ENCODE measurements around the gene PXMP2.

PXMP2 gene

DNA sequence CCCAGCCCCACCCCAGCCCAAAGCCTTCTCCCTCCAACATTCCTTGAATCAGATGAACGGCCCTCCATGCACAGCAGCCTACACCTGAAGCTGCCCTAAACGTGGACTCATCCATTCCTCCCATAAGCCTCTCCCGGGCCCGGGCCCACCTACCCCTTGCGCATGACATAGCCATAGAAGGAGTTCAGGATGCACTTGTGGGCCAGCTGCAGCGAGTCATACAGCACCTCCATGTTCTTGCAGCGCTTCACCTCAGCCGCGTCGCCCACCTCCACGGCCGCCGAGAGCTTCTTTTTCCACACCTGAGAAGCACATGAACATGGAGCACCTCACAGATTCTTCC is 22.3 kb upstream of the PXMP2 start:
- no peak overlapping the region for H3K27ac Mint-ChIP-seq (ENCODE audit: low read depth)
- DNase-seq (ENCODE audit: low spot score in 2 of 2) (no peak), ATAC-seq (replicated peaks; ENCODE audit: extremely low read depth, poor library complexity, severe bottlenecking) (no peak)
- no peaks in the 10 kb centered on the region for H3K9me3 Mint-ChIP-seq
- peaks cover 6% of the 10 kb centered on the region for H3K4me1 Mint-ChIP-seq
- H3K27me3 Mint-ChIP-seq = no peaks in the 10 kb centered on the region
- H3K36me3 Mint-ChIP-seq (ENCODE audit: insufficient read depth) = peaks cover 27% of the 10 kb centered on the region
- H3K4me3 Mint-ChIP-seq = no peak overlapping the region

DNA sequence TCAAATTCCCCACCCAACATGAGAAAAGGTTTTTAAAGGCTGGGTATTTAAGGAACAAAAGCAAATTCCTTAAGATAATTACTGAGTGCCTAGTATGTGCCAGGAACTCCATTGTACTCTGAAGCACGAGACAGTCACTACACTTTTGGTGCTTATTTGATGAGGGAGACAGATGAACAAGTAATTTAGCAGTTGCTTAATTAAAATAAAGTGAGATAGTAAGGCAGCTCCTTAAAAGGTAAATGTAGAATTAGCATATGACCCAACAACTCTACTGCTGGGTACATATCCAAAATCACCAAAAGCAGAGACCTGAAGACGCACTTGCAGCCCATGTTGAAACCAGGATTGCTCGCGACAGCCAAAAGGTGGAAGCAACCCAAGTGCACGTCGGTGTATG is 21.6 kb upstream of the PXMP2 start:
- Mint-ChIP-seq H3K9me3 (no peaks in the 10 kb centered on the region), H3K27me3 (no peaks in the 10 kb centered on the region), H3K27ac (ENCODE audit: low read depth) (no peak overlapping the region), H3K36me3 (ENCODE audit: insufficient read depth) (peaks cover 27% of the 10 kb centered on the region), H3K4me1 (peaks cover 6% of the 10 kb centered on the region), H3K4me3 (no peak overlapping the region)
- ATAC-seq (replicated peaks; ENCODE audit: extremely low read depth, poor library complexity, severe bottlenecking) (no peak), DNase-seq (ENCODE audit: low spot score in 2 of 2) (no peak)

DNA sequence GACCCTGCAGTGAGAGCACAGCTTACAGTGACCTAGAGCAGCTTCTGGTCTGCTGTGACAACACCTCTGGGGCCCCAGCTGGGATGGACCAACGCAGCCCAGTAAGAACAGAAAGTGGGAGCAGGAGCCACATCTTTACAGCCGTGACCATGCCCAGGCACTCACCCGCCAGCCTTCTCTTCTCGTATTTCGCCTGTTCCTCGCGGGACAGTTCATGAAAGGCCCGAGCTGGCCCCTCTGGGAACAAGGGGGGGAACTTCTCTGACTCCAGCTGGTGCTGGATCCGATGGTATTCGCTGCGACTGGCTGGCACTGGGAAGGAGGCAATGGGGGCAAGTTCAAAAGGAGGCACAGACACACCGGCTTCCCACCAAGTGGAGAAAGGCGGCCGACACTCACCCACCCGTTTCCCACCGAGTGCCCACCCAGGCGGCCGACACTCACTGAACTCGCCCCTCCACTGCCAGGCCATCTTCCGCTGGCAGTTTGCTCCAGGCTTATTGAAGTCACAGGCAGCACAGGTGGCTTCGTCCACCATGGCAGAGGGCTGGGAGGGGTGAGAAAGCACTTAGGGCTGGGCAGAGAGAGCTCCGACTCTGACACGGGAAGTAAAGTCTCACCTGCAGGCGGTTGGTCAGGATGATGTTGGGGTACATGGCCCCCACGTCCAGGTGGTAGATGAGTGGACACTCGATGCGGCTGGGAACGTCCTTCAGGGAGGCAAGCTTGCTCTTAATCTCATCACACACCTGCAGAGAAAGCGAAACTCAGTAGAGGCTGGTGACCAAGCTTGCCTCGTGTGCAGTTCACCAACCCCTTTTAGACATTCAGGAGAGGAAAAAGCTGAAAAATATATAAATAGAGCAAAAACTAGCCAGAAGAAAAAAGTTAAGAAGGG is 18.9 kb upstream of the PXMP2 start:
- DNase-seq (ENCODE audit: low spot score in 2 of 2) = no peak
- H3K4me1 Mint-ChIP-seq = peaks cover 10% of the 10 kb centered on the region
- H3K27ac Mint-ChIP-seq (ENCODE audit: low read depth) = no peak overlapping the region
- peaks cover 26% of the 10 kb centered on the region for H3K36me3 Mint-ChIP-seq (ENCODE audit: insufficient read depth)
- H3K9me3 Mint-ChIP-seq = no peaks in the 10 kb centered on the region
- H3K27me3 Mint-ChIP-seq = no peaks in the 10 kb centered on the region
- ATAC-seq (replicated peaks; ENCODE audit: extremely low read depth, poor library complexity, severe bottlenecking) = no peak
- no peak overlapping the region for H3K4me3 Mint-ChIP-seq

DNA sequence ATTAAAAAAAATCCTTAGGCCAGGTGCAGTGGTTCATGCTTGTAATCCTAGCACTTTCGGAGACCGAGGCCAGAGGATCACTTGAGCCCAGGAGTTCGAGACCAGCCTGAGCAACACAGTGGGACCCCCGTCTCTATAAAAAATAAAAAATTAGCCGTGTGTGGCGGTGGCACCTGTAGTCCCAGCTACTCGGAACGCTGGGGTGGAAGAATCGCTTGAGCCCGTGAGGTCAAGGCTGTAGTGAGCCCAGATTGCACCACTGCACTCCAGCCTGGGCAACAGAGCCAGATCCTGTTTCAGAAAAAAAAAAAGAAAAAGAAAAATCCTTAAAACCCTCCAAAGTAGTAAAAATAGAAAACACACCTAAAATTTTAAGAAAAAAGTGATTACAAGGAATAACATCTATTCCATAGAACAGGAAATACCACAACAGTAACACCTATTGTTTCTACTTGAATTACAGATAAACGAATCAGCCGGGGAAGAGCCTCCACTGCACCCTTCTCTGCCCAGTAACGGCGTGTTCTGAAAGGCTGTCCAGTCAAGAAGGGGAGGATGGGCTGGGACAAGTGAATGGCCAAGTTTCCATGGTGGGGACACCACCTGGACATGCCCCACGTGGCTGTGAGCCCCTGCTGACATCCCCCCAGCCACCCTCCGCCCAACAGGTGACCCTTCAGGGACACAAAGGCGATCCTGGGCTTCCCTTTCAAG is 18.1 kb upstream of the PXMP2 start:
- no peaks in the 10 kb centered on the region for H3K27me3 Mint-ChIP-seq
- H3K27ac Mint-ChIP-seq (ENCODE audit: low read depth) = no peak overlapping the region
- H3K4me1 Mint-ChIP-seq = peaks cover 10% of the 10 kb centered on the region
- peaks cover 22% of the 10 kb centered on the region for H3K36me3 Mint-ChIP-seq (ENCODE audit: insufficient read depth)
- H3K4me3 Mint-ChIP-seq = no peak overlapping the region
- no peaks in the 10 kb centered on the region for H3K9me3 Mint-ChIP-seq
- DNase-seq (ENCODE audit: low spot score in 2 of 2) (no peak), ATAC-seq (replicated peaks; ENCODE audit: extremely low read depth, poor library complexity, severe bottlenecking) (no peak)

DNA sequence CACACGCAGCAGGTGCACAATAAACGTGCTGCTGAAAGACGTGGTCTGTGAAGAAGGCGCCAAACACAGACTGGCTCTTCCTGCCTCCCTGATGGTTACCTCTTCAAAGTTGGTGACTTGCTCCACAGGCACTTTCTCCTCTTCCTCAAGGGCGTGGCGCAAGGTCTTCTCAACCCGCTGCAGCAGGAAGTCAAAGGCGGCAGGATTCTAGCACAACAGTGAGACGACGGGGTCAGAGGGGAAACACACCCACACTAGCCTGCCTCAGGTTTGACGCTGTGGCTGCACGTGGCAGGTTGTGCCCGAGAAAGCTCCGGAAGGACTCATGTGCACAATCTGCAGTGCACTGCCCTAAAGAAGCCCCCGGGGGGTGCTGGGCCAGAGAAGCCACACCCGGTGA is 15.3 kb upstream of the PXMP2 start:
- Mint-ChIP-seq H3K27me3 (no peaks in the 10 kb centered on the region), H3K4me1 (peaks cover 10% of the 10 kb centered on the region), H3K4me3 (no peak overlapping the region), H3K27ac (ENCODE audit: low read depth) (peak overlapping the region; percentile 54), H3K9me3 (no peaks in the 10 kb centered on the region), H3K36me3 (ENCODE audit: insufficient read depth) (peaks cover 29% of the 10 kb centered on the region)
- no peak for DNase-seq (ENCODE audit: low spot score in 2 of 2)
- no peak for ATAC-seq (replicated peaks; ENCODE audit: extremely low read depth, poor library complexity, severe bottlenecking)

DNA sequence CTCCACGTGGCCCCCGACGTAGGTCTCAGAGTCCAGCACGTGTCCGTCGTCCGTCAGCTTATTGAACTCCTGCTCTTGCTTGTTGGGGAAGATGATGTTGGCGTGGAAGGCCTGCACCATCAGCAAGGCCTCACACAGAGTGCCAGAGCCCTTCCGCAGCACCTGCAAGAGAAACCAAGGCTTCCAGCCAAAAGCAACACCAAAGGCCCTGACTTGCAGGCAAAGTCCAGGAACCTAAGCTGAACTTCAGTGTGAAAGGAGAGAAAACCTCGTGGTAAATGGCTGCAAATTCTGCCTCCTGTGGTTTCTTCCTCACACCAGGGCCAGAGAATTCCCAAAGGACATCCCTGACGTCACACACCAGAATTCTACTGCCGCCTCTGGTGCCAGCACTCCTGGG is 14.7 kb upstream of the PXMP2 start:
- Mint-ChIP-seq H3K27ac (ENCODE audit: low read depth) (no peak overlapping the region), H3K4me3 (no peak overlapping the region), H3K9me3 (no peaks in the 10 kb centered on the region), H3K4me1 (peaks cover 10% of the 10 kb centered on the region), H3K36me3 (ENCODE audit: insufficient read depth) (peaks cover 31% of the 10 kb centered on the region), H3K27me3 (no peaks in the 10 kb centered on the region)
- DNase-seq (ENCODE audit: low spot score in 2 of 2) = no peak
- no peak for ATAC-seq (replicated peaks; ENCODE audit: extremely low read depth, poor library complexity, severe bottlenecking)

DNA sequence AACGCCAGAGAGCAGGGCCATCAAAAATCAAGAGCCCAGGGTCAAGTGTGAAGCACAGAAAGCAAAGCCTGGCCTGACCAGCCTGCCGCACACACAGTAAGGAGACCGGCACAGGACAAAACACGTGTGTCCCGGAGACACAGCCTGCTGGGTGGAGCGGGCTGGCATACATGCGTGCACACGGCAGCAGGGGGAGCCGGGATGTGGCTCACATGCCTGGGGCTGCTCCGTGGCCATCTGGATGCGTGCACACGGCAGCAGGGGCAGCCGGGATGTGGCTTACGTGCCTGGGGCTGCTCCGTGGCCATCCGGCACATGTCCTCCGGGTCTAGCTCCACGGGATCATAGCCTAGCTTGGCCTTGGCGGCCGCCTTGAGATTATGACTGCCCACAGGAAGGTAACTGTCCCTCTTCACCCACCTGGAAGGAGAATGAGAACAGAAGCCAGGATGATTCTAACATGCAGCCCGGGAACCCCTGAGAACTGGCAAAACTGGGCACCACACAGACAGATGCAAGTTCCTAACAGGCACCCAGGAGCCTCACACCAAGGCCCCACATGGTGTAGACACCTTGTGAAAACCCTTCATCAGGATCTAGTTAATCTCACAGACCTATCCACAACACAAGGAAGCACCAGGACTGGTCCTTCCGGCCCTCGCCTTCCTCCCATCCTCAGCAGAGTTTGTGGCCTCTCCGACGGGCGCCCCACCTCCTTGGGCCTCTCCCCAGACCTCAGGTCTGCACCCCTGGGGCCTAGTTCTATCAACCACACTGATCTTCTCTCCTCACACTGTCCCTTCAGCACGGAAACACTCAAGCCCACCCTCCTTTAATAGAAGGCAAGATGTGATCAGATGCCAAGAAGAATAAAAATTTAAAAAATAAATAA is 13.9 kb upstream of the PXMP2 start:
- DNase-seq (ENCODE audit: low spot score in 2 of 2) = no peak
- Mint-ChIP-seq H3K27me3 (no peaks in the 10 kb centered on the region), H3K36me3 (ENCODE audit: insufficient read depth) (peaks cover 26% of the 10 kb centered on the region), H3K4me3 (no peak overlapping the region), H3K27ac (ENCODE audit: low read depth) (no peak overlapping the region), H3K4me1 (peaks cover 10% of the 10 kb centered on the region), H3K9me3 (no peaks in the 10 kb centered on the region)
- ATAC-seq (replicated peaks; ENCODE audit: extremely low read depth, poor library complexity, severe bottlenecking) = no peak

DNA sequence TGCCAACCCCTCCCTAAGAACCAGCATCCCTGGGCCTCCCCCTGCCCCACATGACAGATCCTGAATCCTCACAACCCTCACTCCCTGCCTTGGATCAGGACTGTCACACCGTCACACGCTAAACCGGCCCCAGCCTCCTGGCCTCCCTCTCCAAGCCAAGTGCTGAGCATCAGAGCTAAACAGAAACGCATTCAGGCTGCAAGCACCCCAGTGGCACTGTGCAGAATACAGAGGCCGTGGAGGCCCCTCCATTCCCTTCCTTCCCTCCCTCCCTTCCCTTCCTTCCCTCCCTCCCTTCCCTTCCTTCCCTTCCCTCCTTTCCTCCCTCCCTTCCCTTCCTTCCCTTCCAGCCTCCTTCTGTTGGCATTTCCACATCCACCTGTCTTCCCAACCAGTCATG is 12.8 kb upstream of the PXMP2 start:
- DNase-seq (ENCODE audit: low spot score in 2 of 2) = no peak
- H3K4me3 Mint-ChIP-seq = no peak overlapping the region
- H3K27ac Mint-ChIP-seq (ENCODE audit: low read depth) = no peak overlapping the region
- H3K27me3 Mint-ChIP-seq = no peaks in the 10 kb centered on the region
- H3K4me1 Mint-ChIP-seq = peaks cover 10% of the 10 kb centered on the region
- no peak for ATAC-seq (replicated peaks; ENCODE audit: extremely low read depth, poor library complexity, severe bottlenecking)
- H3K9me3 Mint-ChIP-seq = no peaks in the 10 kb centered on the region
- peaks cover 22% of the 10 kb centered on the region for H3K36me3 Mint-ChIP-seq (ENCODE audit: insufficient read depth)

DNA sequence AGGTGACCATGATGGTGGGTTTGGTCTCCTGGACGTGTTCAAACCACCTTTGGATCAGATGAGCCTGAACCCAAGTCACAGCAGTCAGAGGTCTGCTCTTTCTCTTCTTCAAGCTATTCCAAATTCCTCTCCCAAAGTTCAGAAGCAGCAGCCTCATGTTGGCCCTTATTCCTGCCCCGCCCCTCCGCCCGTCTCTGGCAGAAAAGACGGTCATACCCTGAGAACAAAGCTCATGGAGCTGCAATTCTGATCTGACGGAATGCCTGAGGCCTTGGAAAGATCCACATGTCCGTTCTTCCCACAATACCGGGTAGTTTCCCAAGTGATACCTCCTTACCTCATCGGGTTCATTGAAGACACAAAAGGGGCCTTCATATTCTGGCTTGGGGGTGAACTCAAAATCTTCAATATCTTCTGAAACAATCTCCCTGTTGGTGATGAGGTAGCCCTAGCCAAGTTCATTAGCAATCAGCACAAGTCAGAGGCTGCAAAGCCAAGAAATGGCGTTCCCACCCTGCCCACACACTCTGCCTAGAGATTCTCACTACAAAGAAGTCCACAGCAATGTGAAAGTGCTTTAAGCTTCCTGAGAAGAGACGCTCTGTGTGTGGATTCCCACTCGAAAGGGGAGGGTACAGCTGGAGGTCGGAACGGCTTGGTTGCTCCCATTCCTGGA is 11.5 kb upstream of the PXMP2 start:
- H3K4me1 Mint-ChIP-seq = peaks cover 21% of the 10 kb centered on the region
- H3K4me3 Mint-ChIP-seq = no peak overlapping the region
- no peak for ATAC-seq (replicated peaks; ENCODE audit: extremely low read depth, poor library complexity, severe bottlenecking)
- no peaks in the 10 kb centered on the region for H3K9me3 Mint-ChIP-seq
- H3K27me3 Mint-ChIP-seq = no peaks in the 10 kb centered on the region
- no peak overlapping the region for H3K27ac Mint-ChIP-seq (ENCODE audit: low read depth)
- H3K36me3 Mint-ChIP-seq (ENCODE audit: insufficient read depth) = peaks cover 25% of the 10 kb centered on the region
- DNase-seq (ENCODE audit: low spot score in 2 of 2) = no peak

DNA sequence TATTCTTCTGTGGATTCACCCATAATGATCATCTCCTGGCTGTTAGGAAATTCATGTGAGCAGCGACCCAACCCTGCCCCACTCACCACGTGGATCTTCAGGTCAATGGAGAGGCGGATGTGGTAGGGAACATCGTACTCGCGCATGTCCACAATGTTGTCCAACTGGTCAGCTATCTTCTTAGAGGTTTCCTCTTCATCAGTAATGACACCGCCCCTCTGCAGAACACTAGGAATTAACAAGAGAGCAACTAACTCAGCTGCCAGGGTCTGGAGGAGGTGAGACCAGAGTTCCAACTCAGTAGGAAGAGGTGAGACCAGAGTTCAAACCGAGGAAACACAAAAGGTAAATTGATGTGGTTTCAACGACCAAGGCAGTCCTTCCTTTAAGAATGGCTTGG is 9.9 kb upstream of the PXMP2 start:
- no peaks in the 10 kb centered on the region for H3K27me3 Mint-ChIP-seq
- H3K4me3 Mint-ChIP-seq = no peak overlapping the region
- H3K4me1 Mint-ChIP-seq = peaks cover 17% of the 10 kb centered on the region
- no peak overlapping the region for H3K27ac Mint-ChIP-seq (ENCODE audit: low read depth)
- DNase-seq (ENCODE audit: low spot score in 2 of 2) (no peak), ATAC-seq (replicated peaks; ENCODE audit: extremely low read depth, poor library complexity, severe bottlenecking) (no peak)
- no peaks in the 10 kb centered on the region for H3K9me3 Mint-ChIP-seq
- peaks cover 22% of the 10 kb centered on the region for H3K36me3 Mint-ChIP-seq (ENCODE audit: insufficient read depth)

DNA sequence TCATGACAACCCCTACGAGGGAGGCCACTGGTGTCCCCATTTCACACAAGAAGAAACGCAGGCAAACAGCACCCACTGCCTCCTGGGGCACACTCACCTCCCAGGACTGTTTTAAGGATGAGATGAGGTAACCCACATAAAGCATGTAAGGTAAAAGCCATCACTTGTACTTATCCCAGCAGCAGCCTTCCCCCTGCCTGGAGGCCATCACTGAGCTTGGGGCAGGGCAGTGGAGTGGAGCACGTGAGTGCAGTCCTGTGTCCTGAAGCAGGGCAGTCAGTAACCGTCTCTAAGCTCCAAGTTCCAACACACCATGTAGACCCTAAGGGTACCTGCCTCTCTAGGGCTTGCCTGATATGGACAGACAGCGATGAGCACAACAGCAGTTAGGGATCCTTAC is 2.0 kb upstream of the PXMP2 start:
- peaks cover 9% of the 10 kb centered on the region for H3K36me3 Mint-ChIP-seq (ENCODE audit: insufficient read depth)
- no peaks in the 10 kb centered on the region for H3K9me3 Mint-ChIP-seq
- ATAC-seq (replicated peaks; ENCODE audit: extremely low read depth, poor library complexity, severe bottlenecking) (no peak), DNase-seq (ENCODE audit: low spot score in 2 of 2) (no peak)
- no peak overlapping the region for H3K27ac Mint-ChIP-seq (ENCODE audit: low read depth)
- peak overlapping the region; percentile 31 for H3K4me3 Mint-ChIP-seq
- peaks cover 24% of the 10 kb centered on the region for H3K4me1 Mint-ChIP-seq
- H3K27me3 Mint-ChIP-seq = no peaks in the 10 kb centered on the region

DNA sequence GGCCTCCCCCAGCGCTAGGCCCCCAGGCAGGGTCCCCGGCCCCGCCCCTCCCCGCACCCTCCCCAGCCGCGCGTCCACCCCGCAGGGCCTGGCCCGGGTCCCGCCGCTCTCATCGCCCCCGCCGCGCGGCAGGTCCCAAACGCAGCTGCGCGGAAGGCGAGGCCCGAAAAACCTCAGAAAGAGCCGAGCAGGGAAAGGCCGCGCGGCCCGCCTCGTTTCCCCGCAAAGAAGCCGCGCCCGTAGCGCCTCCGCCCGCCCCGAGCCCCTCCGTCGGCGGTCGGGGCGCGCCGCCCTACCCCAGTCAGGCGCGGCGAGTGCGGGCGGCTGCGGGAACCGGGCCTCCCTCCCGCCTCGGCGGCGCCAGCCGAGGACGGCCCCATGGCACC is 569 bp upstream of the PXMP2 start:
- Mint-ChIP-seq H3K4me1 (peaks cover 18% of the 10 kb centered on the region), H3K36me3 (ENCODE audit: insufficient read depth) (peaks cover 9% of the 10 kb centered on the region), H3K9me3 (no peaks in the 10 kb centered on the region), H3K4me3 (peak overlapping the region; percentile 80), H3K27me3 (no peaks in the 10 kb centered on the region), H3K27ac (ENCODE audit: low read depth) (peak overlapping the region; percentile 41)
- DNase-seq (ENCODE audit: low spot score in 2 of 2) = no peak
- peak; percentile 40 for ATAC-seq (replicated peaks; ENCODE audit: extremely low read depth, poor library complexity, severe bottlenecking)
